HuH-7.5 (cell line): ENCODE results near the gene ZFAND3.

Source experiments
- DNase-seq: peaks from one replicate; pipeline ENCODE4 v3.0.0; 2011; ENCODE audit warnings: low spot score

Gene ZFAND3

GRCh38 chr6:38170666-38171355, 351.3 kb downstream of the ZFAND3 start:
- DNase-seq = no peak

GRCh38 chr6:38171997-38172738, 352.6 kb downstream of the ZFAND3 start:
- DNase-seq = no peak

- DNase-seq = no peak
Observed at GRCh38 chr6:38172739-38173410, 353.3 kb downstream of the ZFAND3 start.

GRCh38 chr6:38173909-38174308, 354.4 kb downstream of the ZFAND3 start:
- no peak for DNase-seq

GRCh38 chr6:38174315-38174714, 354.8 kb downstream of the ZFAND3 start:
- DNase-seq = no peak

GRCh38 chr6:38174806-38175495, 355.4 kb downstream of the ZFAND3 start:
- no peak for DNase-seq

GRCh38 chr6:38175786-38176185, 356.3 kb downstream of the ZFAND3 start:
- DNase-seq = no peak

GRCh38 chr6:38176797-38177751, 357.5 kb downstream of the ZFAND3 start:
- peak; percentile 57 for DNase-seq

GRCh38 chr6:38177882-38178583, 358.5 kb downstream of the ZFAND3 start:
- DNase-seq = no peak

GRCh38 chr6:38178584-38178886, 359.0 kb downstream of the ZFAND3 start:
- DNase-seq = no peak

- no peak for DNase-seq
Observed at GRCh38 chr6:38179300-38179699, 359.8 kb downstream of the ZFAND3 start.

- no peak for DNase-seq
Observed at GRCh38 chr6:38179794-38180430, 360.4 kb downstream of the ZFAND3 start.

GRCh38 chr6:38180586-38180985, 361.1 kb downstream of the ZFAND3 start:
- no peak for DNase-seq

- no peak for DNase-seq
Observed at GRCh38 chr6:38182426-38182825, 362.9 kb downstream of the ZFAND3 start.

GRCh38 chr6:38183856-38184584, 364.5 kb downstream of the ZFAND3 start:
- DNase-seq = no peak

GRCh38 chr6:38184585-38185080, 365.1 kb downstream of the ZFAND3 start:
- no peak for DNase-seq

GRCh38 chr6:38185244-38185643, 365.7 kb downstream of the ZFAND3 start:
- DNase-seq = no peak

GRCh38 chr6:38185752-38186151, 366.2 kb downstream of the ZFAND3 start:
- no peak for DNase-seq

- no peak for DNase-seq
Observed at GRCh38 chr6:38187325-38187724, 367.8 kb downstream of the ZFAND3 start.
